Metanephros (tissue), 2 donors: ENCODE data around the gene DENND6A. TPM values are rescaled to one million over a fixed set of nuclear protein-coding genes. Genes with fewer than 3 reads are reported as not detected.

Experiments
- small RNA-seq: library from RNA; depleted of rRNA; stranded (forward); fragments of <200 nt; gene quantifications from one replicate; pipeline ENCODE3, GENCODE V24; 2014; ENCODE audit warnings: low replicate concordance
- total RNA-seq: library from RNA; depleted of rRNA; stranded (reverse); fragments of >200 nt; gene quantifications from one replicate; pipeline ENCODE4 v1.2.3, GENCODE V29; 2014

The DENND6A gene
- 34.2 TPM for total RNA-seq

DNA sequence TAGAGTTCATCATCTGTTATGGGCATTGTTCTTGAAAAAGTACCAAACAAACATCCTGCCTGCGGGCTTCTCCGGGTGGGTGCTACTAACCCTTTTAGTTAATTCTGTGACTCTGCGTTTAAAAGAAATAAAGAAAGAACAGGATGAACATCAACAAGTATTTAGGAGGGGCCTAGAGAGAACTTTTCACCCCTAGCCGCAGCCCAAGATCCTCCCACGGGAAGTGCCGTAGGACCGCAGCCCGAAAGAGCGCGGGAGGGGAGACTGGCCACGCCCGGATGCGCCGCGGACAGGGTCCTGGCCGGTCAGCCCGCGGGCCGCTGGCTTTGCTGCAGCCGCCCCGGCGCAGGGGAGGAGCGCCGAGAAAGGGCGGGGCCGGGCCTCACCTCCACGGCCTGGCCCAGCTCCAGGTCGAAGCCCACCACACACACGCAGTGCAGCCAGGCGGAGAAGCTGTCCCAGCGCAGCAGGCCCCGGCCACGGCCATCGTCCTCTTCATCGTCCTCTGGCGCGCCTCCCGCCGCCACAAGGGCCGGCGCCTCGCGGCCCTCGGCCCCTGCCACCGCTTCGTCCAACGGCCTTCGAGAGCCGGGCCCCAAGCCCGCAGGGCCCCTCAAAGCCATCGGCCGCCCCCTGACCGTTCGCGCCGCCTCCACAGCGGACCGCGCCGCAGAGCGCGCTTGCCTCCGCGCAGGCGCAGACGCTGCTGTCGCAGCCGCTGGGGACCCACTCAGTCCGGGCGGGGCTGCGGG is at the start of gene DENND6A:
Gene DENND6A, minus strand, starts transcription at position 682 of the 752 bp plus-strand sequence. Its CDS starts 59 bp downstream, at position 623.

DNA sequence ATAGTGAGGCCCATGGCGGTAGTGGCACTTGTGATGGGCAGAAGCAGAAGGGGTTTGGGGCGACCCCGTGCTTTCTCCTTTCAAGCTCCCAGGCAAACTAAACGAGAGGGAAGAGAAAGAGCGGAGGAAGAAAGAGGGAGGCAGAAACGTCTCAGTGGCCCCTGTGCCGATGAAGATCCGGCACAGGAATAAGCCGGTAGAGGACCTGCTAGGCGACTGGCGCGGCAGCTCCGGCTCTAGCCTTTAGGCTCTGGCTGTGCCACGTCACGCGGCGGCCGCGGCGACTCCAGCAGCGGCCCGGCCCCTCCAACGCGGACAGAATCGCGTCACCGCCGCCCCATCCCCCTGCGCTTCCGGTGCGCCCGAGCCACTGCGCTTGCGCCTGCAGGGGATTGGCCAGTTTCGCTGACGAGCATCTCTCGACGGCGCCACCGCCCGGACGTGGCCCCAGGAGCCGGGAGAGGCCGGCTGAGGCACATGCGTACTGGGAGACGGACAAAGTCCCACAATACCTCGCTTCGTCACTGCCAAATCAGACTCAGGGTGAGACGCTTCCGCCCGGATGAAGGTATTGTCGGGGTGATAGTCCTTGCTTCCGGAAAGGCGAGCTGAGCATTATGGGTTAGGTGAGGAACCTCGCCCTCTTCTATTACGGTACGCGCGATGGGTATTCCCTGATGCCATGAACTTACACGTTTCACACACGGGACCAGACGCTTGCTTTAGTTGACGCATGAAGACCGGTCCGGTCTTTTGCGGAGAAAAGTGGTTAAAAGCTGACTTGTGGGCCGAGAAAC is 95.6 kb downstream of the DENND6A start, which contains the start of gene ARF4:
Gene ARF4, minus strand, starts transcription at position 218 of the 797 bp plus-strand sequence. Its CDS starts 204 bp downstream, at position 14.

Small RNA genes within 50 kb of the gene (small RNA-seq; reads per million reads assigned to genes)
- gene RNU6ATAC26P = not detected

Other genes with a start within 250 kb of the DENND6A start
- 0.41 TPM for gene DNAH12, start 148.7 kb downstream of the DENND6A start, total RNA-seq
- gene PDE12, start 136.8 kb downstream of the DENND6A start, total RNA-seq = 14.4 TPM
- 128 TPM for gene ARF4, start 95.7 kb downstream of the DENND6A start, total RNA-seq
- 62.7 TPM for gene SLMAP, start 63.2 kb upstream of the DENND6A start, total RNA-seq